Measurements from ENCODE around the gene ERICH3.

The ERICH3 gene

GRCh38 chr1:74673351-74674111 is at the start of gene ERICH3:
Gene ERICH3 (minus strand): TSS chr1:74673792. CDS start chr1:74673519, 273 bp downstream.
- DNase-seq (ENCODE audit: low read depth): no peak

DNA sequence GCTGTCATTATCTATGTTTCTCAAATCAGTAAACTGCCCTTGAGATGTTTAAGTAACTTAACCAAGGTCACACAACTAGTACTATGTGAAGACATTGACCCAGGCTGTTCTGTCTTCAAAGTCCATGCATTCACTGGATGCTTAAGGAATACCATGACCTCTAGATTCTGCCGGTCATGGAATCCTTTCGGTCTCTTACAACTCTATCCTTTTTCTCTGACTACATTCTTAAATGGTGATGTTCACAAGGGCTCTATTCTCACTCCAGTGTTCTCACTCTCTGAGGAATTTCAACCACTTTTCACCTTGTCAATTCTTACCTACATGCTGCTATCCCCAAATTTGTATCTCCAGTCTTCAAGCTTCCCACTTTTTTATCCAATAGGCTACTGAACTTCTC is 44.0 kb upstream of the ERICH3 start:
- no peak for DNase-seq (ENCODE audit: low read depth)

GRCh38 chr1:74716822-74717221 is 43.2 kb upstream of the ERICH3 start:
- DNase-seq (ENCODE audit: low read depth): no peak

- DNase-seq (ENCODE audit: low read depth): no peak
These were observed 42.2 kb upstream of the ERICH3 start for GRCh38 chr1:74715806-74716205.

DNA sequence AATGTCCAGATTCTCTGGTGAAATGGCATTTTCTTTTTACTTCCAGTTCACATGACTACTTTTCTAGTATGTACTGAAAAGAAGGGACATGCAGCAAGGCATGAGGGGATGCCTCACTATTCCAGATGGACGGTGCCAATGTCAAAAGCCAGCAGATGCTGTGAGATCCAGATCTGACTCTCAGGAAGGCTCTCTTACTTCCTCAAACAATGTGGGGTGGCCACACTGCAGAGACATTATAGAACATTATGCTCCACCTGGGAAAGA is 41.6 kb upstream of the ERICH3 start:
- no peak for DNase-seq (ENCODE audit: low read depth)

- no peak for DNase-seq (ENCODE audit: low read depth)
These were observed 41.0 kb upstream of the ERICH3 start for GRCh38 chr1:74714429-74715235.

GRCh38 chr1:74713849-74714248 is 40.3 kb upstream of the ERICH3 start:
- no peak for DNase-seq (ENCODE audit: low read depth)

GRCh38 chr1:74712881-74713280 is 39.3 kb upstream of the ERICH3 start:
- no peak for DNase-seq (ENCODE audit: low read depth)

GRCh38 chr1:74703386-74704182 is 30.0 kb upstream of the ERICH3 start:
- DNase-seq (ENCODE audit: low read depth): no peak

DNA sequence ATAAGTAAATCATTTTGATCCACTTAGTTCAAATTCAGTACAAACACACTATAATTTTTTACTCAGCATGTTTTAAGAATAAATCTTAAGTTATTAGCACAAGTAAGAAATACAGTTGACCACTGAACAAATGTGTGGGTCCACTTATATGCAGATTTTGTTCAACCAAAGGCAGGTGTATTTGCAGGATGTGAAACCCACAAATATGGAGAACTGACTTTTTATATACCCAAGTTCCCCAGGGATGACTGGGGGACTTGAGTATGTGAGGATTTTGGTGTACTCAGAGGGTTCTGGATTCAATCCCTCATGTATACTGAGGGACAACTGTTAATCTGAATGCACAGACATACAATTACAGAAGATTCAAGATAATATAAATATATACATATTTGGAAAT is 25.7 kb upstream of the ERICH3 start:
- no peak for DNase-seq (ENCODE audit: low read depth)

DNA sequence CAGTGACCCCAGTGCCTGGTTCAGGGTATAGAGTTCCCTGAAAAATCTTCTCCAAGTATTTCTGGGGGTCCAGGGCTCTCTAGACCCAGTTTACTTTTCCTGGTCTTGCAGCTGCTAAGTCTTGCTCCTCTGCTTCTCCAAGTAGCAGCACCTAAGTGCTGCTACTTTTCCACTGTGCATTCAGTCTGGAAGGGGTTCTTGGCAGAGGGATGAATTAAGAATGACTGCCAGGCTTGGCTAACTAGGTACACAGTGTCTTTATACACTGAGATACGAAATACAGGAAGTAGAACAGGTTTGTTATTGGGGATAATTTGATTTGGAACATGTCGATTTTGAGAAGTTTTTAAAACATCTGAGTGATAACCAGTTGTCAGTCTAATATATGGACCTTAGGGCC is 24.2 kb upstream of the ERICH3 start:
- DNase-seq (ENCODE audit: low read depth): no peak

DNA sequence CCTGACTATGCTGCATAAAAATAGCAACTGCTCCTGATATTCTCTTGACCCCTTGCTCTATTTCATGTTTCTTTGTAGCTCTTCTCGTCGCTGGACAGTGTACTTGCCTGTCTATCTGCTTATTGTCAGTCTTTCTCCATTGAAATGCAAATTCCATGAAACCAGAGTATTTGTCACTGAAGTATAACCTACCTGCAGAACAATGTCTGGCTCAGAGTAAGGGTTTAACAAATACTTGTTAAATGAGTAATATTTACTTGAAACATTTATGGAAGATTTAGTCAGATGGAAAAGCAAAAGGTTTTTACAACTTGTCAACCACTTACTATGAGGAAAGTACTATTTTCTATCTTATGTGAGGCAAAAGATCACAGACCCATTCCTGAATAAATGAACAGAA is 19.9 kb upstream of the ERICH3 start:
- DNase-seq (ENCODE audit: low read depth): no peak

- no peak for DNase-seq (ENCODE audit: low read depth)
These were observed 17.3 kb upstream of the ERICH3 start for GRCh38 chr1:74690909-74691308.

DNA sequence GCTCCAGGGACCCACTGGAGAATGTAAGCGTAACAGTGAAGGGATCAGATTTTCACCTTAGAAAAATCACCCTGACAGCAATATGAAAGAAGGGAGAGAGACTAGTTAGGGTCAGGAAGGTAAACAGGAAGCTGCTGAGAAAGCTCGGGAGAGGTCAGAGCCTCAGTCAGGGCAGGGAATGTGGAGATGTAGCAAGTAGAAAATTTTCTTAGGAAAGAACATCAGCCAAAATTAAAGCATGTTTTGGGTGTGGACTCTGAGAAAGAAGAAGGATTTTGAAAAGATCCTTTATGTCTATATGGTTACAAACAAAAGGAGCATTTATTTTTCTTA is 16.7 kb upstream of the ERICH3 start:
- no peak for DNase-seq (ENCODE audit: low read depth)

- DNase-seq (ENCODE audit: low read depth): peak; percentile 14
These were observed 16.2 kb upstream of the ERICH3 start for GRCh38 chr1:74689621-74690363.

GRCh38 chr1:74686928-74687327 is 13.3 kb upstream of the ERICH3 start:
- DNase-seq (ENCODE audit: low read depth): no peak

GRCh38 chr1:74684301-74684700 is 10.7 kb upstream of the ERICH3 start:
- no peak for DNase-seq (ENCODE audit: low read depth)

DNA sequence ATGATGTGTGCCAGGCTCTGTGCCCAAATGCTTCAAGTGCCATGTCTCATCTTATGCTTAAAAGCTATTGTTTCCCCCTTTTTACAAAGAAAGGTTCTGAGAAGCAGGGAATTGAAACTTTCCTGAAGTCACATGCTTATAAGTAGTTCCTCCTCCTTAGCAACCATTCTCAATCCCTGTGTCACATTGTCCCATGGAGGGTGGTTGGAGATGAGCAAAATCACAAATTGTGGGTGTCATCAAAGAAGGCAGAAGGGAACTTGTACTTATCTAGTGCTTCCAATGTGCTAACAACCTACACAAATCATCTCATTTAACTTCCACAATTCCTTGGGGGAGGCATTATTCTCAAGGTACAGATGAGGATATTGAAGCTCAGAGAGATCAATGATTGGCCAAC is 10.1 kb upstream of the ERICH3 start:
- no peak for DNase-seq (ENCODE audit: low read depth)

GRCh38 chr1:74681851-74682250 is 8.3 kb upstream of the ERICH3 start:
- no peak for DNase-seq (ENCODE audit: low read depth)

DNA sequence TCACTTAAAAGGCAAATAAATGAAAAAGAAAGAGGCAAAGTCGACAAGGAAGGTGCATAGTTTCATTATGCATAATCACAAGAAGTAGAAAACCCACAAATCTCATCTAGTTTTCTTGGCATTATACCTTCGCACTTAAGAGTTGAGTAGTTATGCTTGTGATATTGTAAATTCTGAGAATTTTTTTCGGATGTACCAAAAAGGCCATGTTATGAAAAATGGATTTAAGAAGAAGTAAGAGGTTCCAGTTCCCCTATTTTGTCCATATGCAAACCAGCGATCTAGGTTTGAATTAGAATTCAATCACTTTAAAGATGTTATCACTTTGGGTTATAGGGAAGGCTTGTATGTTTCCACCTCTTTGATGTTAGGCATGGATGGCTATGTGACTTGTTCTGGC is 7.9 kb upstream of the ERICH3 start:
- no peak for DNase-seq (ENCODE audit: low read depth)

DNA sequence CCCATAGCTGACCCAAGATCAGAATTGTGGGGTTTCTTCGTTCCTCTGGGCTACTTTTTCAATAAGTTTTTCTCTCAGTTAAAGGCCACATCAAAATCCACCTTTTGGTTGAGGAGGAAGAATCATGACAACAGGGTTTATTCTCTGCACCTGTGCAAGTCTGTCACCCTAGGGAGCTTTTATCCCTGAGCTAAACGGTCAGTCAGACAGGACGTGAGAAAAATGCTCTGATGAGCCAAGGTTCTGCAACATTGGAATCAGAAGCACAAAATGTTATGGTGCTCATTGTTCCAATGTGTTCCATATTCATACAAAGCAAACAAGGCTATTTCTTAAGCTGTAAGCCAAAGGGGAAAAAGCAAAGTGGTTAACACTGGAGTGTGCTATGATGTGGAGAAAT is 7.4 kb upstream of the ERICH3 start:
- DNase-seq (ENCODE audit: low read depth): no peak

DNA sequence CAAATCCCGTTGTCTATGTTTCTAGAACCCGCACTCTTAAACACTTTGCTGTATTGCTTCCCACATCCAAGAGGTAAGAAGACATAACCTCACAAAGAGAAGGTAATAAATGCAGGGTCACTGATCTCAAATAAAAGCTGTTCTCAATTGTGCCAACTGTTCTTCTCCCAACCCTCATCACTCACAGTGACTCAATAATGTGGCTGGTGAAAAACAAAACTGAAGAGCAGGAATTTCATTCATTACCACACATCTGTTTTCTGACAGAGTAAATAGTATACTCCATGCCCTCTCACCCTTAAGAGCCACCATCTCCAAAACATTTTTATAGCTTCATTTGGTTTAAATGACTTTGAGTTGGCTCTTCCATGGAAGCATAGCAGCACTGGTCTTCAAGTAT is 6.2 kb upstream of the ERICH3 start:
- DNase-seq (ENCODE audit: low read depth): no peak

Data from activated T-cell treated with anti-CD3 and anti-CD28 coated beads for 24 hours (primary cell).